ENCODE results near the gene SEC16A.

Gene SEC16A

DNA sequence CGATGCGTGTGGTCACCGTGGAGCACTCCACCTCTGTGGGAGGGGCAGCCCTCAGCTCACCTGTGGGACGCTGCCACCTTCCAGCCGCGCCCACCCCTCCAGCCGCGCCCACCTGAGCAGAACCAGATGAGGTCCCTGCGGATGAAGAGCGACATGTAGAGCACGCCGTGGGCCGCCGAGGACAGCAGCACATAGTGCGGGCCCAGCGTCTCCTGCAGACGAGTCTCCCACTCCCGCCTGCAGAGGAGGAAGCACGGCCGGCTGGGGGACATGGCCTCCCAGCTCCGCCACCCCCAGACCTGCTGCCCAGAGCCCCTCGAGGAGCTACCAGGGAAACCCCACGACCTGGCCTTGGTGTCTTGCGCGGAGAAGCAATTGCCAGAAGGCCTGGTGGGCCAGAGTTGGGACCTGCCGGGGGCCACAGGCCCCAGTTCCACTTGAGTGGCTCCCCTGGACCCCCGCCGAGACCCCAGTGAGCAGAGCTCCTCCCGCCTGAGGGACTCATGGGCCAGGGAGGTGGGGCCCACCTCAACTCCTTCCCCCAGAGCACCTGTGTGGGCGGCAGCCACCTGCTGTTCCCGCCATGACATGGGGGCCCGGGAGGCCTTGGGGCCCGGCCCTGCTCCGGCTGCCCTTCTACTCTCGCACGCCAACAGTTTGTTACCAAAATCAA is 49.7 kb downstream of the SEC16A start:
- H3K4me3 ChIP-seq (ENCODE audit: low read depth in 1 of 2, low read length in 1 of 2): no peak overlapping the region
- H3K36me3 ChIP-seq: peaks cover 21% of the 10 kb centered on the region
- H3K4me1 ChIP-seq (ENCODE audit: control insufficient read depth in 1 of 2, insufficient read depth in 1 of 2, low read depth in 1 of 2, low read length in 1 of 2): peaks cover under 1 to 1% of the 10 kb centered on the region in 2 experiments
- peaks cover 8% of the 10 kb centered on the region for H3K27me3 ChIP-seq
- H3K27ac ChIP-seq: no peak overlapping the region
- TF ChIP-seq, protein P1, sequence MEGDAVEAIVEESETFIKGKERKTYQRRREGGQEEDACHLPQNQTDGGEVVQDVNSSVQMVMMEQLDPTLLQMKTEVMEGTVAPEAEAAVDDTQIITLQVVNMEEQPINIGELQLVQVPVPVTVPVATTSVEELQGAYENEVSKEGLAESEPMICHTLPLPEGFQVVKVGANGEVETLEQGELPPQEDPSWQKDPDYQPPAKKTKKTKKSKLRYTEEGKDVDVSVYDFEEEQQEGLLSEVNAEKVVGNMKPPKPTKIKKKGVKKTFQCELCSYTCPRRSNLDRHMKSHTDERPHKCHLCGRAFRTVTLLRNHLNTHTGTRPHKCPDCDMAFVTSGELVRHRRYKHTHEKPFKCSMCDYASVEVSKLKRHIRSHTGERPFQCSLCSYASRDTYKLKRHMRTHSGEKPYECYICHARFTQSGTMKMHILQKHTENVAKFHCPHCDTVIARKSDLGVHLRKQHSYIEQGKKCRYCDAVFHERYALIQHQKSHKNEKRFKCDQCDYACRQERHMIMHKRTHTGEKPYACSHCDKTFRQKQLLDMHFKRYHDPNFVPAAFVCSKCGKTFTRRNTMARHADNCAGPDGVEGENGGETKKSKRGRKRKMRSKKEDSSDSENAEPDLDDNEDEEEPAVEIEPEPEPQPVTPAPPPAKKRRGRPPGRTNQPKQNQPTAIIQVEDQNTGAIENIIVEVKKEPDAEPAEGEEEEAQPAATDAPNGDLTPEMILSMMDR (IDR thresholded peaks at IDR 0.05): no peak
- no peaks in the 10 kb centered on the region for H3K9me3 ChIP-seq

DNA sequence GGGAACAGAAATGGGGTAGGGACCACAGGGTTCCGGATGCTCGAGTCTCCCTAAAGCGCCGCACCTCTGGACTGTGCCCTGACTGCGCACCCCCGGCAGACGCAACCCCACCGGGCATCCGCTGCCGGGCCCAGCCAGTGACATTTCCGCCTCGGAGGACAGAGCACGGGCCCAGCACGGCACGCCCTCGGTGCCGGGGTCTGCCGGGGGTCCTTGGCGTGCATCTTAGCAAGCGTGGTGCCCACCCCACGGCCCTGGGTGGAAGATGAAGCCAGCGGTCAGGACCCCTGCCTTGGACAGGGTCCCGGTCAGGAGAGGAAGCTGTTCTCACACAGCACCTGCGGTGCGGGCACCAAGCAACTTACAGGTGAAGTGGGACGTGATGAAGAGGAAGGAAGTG is 50.2 kb downstream of the SEC16A start:
- H3K4me1 ChIP-seq (ENCODE audit: control insufficient read depth in 1 of 2, insufficient read depth in 1 of 2, low read depth in 1 of 2, low read length in 1 of 2): no peaks in the 10 kb centered on the region
- TF ChIP-seq, protein P1 (IDR thresholded peaks at IDR 0.05): no peak
- H3K27me3 ChIP-seq: peaks cover 2% of the 10 kb centered on the region
- no peak overlapping the region for H3K4me3 ChIP-seq (ENCODE audit: low read depth in 1 of 2, low read length in 1 of 2)
- H3K9me3 ChIP-seq: no peaks in the 10 kb centered on the region
- H3K36me3 ChIP-seq: peaks cover 21% of the 10 kb centered on the region
- no peak overlapping the region for H3K27ac ChIP-seq

DNA sequence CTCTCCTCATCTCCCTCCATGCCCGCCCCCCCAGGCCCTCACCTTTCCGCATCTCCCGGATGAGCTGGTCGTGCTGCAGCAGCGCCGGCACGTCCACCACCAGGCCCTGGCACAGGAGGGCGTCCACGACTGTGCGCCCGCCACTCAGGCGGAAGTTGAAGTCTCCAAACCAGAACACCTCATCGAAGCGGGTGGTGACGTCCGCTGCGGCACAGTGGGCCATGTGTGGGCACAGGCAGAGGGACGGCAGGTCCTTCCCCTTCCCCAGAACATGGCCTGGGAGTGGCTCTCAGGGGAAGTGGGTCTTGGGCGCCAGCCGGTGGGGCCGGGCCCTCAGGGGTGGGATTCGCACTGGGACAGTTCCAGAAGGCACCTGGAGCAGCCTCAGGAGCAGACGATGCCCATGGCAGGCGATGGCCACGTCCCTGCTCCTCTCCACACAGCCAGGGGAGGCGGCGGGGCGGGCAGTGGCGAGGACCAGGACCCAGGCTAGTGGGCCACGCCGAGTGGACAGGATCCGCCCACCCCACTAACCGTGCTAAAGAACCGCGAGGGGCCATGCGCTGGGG is 51.0 kb downstream of the SEC16A start:
- H3K27me3 ChIP-seq: no peaks in the 10 kb centered on the region
- peaks cover 21% of the 10 kb centered on the region for H3K36me3 ChIP-seq
- no peak overlapping the region for H3K4me3 ChIP-seq (ENCODE audit: low read depth in 1 of 2, low read length in 1 of 2)
- H3K27ac ChIP-seq: no peak overlapping the region
- TF ChIP-seq, protein P1 (IDR thresholded peaks at IDR 0.05): no peak
- no peaks in the 10 kb centered on the region for H3K9me3 ChIP-seq
- H3K4me1 ChIP-seq (ENCODE audit: control insufficient read depth in 1 of 2, insufficient read depth in 1 of 2, low read depth in 1 of 2, low read length in 1 of 2): no peaks in the 10 kb centered on the region

DNA sequence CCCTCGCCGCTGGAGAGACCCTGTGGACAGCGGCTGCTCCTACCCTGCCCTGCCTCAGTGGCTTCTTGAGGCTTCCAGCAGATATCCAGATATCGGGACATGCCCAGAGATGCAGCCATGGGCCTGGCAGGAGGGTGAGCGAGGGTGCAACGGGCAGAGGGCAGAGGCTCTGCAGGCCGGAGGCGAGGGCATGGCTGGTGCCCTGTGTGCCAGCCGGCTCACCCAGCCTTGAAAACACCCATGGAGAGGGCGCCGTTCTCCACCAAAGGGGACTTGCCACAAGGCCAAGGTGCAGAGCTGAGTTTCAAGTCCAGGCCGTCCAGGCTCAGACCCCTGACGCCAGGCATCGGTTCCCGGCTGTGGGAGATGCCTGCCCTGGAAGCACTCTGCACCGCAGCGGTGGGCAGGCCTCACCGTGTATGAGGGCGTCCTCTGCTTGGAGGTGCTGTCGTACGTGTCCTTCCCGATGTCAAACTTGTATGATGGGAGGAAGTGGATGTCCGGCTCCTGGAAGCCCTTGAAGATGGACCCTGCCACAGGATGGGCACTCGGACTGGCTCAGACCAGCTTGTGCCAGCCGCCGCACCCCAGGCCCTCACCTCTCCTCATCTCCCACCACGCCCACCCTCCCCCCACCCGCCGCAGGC is 52.1 kb downstream of the SEC16A start:
- no peak overlapping the region for H3K27ac ChIP-seq
- H3K27me3 ChIP-seq: no peaks in the 10 kb centered on the region
- H3K4me3 ChIP-seq (ENCODE audit: low read depth in 1 of 2, low read length in 1 of 2): no peak overlapping the region
- no peaks in the 10 kb centered on the region for H3K4me1 ChIP-seq (ENCODE audit: control insufficient read depth in 1 of 2, insufficient read depth in 1 of 2, low read depth in 1 of 2, low read length in 1 of 2)
- no peaks in the 10 kb centered on the region for H3K9me3 ChIP-seq
- TF ChIP-seq, protein P1 (IDR thresholded peaks at IDR 0.05): no peak
- H3K36me3 ChIP-seq: peaks cover 21% of the 10 kb centered on the region

DNA sequence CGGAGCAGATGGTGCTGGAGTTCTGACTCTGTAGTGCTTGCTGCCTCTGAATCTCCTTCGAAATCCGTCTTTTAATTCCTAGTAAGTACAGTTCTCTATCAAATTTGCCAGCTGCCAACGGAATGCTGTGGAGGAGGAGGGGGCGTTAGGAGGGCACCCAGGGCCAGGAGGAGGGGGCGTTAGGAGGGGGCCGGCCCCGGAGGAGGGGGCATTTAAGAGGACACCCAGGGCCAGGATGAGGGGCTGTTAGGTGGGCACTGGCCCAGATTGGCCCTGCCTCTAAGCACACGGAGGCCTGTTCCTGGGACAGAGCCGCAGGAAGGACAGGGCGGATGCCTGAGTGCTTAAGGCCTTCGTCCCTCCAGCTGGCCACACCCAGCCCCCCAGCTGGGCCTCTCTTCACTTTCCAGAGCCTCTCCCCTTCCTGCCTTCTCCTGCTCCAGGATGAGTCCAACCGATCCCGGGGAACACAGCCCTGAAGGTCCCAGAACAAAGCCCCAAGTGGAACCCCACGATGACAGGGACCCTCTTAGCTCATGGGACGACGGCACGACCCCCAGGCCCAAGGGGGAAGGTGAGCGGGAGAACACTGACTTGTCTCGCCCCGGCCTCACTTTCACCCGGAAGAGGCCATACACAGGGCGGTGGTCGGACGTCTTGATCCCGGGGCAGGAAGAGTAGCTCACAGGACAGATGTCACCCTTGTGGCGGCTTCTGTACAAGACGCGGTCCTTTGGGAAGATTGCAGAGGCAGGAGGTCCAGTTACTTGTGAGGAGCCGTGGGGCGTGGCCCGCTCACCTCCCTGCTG is 53.0 kb downstream of the SEC16A start:
- H3K4me3 ChIP-seq (ENCODE audit: low read depth in 1 of 2, low read length in 1 of 2): no peak overlapping the region
- H3K9me3 ChIP-seq: no peaks in the 10 kb centered on the region
- TF ChIP-seq, protein P1 (IDR thresholded peaks at IDR 0.05): no peak
- H3K36me3 ChIP-seq: peaks cover 23% of the 10 kb centered on the region
- no peaks in the 10 kb centered on the region for H3K4me1 ChIP-seq (ENCODE audit: control insufficient read depth in 1 of 2, insufficient read depth in 1 of 2, low read depth in 1 of 2, low read length in 1 of 2)
- no peaks in the 10 kb centered on the region for H3K27me3 ChIP-seq
- H3K27ac ChIP-seq: no peak overlapping the region
